Measurements from ENCODE around the gene SLC25A34. TPM values are rescaled to one million over a fixed set of nuclear protein-coding genes. Genes with fewer than 3 reads are reported as not detected.

Gene SLC25A34
- total RNA-seq, 8 experiments from 2014 or later, result 0.49 to 1.5 (median 1.0) TPM

DNA sequence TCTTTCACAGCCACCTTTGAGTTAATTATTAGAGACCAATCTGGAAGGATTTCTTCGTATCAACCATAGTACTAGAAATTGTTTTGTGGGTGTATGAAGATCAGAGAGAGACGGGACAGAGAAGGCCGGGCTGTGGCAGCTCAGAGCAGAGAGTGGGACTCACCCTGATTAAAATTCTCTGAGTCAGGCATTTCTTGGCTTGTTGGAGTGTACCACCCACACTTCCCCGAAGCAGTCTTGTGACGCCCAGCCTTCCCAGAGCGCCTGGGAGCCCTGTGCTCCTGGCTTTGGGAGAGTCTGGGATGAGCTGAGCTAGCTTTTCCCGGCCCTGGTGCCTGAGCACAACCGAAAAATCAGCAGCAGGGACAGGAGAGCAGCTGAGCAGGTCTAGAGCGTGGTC is 32.5 kb upstream of the SLC25A34 start:
- peak; percentile 82 to 99 (median 94) for ATAC-seq (replicated peaks in 6 of 8)
- in situ Hi-C loops (cut with MboI; ENCODE audit: low pct_unique_long_range_greater_than_20kb in 2 of 9, low sequenced_read_pairs in 9 of 9, unreplicated experiment in 9 of 9), result no loop called here
- Histone ChIP-seq H3K4me1 (replicated peaks in 1 of 2) (no peaks in the 10 kb centered on the region), H3K4me3 (no peak overlapping the region), H3K27ac (no peak overlapping the region)
- WGBS, 10 experiments, result 0 to 65% (median 33%) methylated on average over 1 to 9 of the region's 9 CpGs; no CpG with 5 or more reads in 1 of the 10 experiments

DNA sequence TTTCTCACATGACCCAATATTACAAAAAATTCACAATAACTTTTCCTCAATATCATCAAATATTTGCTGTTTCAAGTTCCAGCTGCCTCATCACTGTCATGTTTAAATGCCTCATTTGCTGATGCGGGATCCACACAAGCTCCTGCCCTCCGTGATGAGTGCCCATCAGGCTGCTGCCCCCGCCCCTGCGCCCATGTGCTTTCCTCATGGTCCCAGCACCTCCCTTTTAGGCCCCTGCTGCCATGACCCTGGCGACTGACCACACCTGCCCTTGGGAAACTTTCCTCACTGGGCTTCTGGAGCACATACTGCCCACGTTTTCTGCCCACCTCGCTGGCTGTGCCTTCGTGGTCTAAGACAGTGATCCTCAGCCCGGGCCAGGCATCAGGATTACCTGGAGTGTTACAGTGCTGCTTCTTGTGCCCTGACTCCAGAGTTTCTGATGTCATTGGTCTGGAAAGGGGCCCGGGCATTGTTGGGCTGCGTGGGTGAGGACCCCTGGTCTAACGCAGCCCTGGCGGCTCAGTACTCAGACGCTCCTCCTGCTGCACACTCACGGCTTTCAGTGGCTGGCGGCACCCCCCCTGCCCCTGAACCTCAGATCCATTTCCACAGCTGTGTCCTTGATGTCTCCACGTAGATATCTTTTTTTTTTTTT is 31.4 kb upstream of the SLC25A34 start:
- ATAC-seq (replicated peaks in 6 of 8), result peak in 2 of 8 experiments; percentile 1 to 6
- no peak overlapping the region for H3K4me3 ChIP-seq
- in situ Hi-C loops (cut with MboI; ENCODE audit: low pct_unique_long_range_greater_than_20kb in 2 of 9, low sequenced_read_pairs in 9 of 9, unreplicated experiment in 9 of 9), result no loop called here
- 20 to 100% (median 88%) methylated on average over 1 to 14 of the region's 17 CpGs for WGBS, 10 experiments
- no peak overlapping the region for H3K27ac ChIP-seq
- no peaks in the 10 kb centered on the region for H3K4me1 ChIP-seq (replicated peaks in 1 of 2)

DNA sequence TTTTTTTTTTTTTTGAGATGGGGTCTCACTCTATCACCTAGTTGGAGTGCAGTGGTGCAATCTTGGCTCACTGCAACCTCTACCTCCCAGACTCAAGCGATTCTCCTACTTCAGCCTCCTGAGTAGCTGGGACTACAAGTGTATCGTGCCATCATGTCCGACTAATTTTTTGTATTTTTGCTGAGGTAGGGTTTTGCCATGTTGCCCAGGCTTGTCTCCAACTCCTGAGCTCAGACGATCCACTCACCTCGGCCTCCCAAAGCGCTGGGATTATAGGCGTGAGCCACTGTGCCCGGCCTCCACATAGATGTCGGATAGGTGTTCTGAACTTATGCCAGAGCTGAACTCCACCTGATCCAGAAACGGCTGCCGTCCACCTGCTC is 30.9 kb upstream of the SLC25A34 start:
- Histone ChIP-seq H3K4me1 (replicated peaks in 1 of 2) (no peaks in the 10 kb centered on the region), H3K4me3 (no peak overlapping the region), H3K27ac (no peak overlapping the region)
- ATAC-seq (replicated peaks in 6 of 8), result no peak
- in situ Hi-C loops (cut with MboI; ENCODE audit: low pct_unique_long_range_greater_than_20kb in 2 of 9, low sequenced_read_pairs in 9 of 9, unreplicated experiment in 9 of 9), result no loop called here
- 64 to 100% (median 95%) methylated on average over 2 to 8 of the region's 11 CpGs for WGBS, 10 experiments

DNA sequence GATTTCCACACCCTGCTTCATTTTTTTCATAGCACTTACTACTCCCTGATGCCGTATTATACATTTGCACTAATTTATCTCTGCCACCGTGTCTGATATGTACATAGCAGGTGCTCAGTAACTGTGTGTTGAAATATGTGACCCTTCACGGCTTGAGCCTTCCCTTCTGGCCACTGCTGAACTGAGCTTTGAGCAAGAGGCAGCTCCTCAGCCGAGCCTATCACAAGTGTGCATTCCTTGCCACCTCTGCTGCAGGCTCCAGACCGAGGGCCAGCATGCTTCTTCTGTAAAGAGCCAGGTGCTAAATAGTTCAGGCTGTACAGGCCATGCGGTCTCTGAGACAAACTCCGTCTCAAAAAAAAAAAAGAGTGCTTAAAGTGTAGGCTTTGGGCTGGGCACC is 29.3 kb upstream of the SLC25A34 start:
- ATAC-seq (replicated peaks in 6 of 8), result no peak
- H3K4me3 ChIP-seq, result no peak overlapping the region
- no peak overlapping the region for H3K27ac ChIP-seq
- no peaks in the 10 kb centered on the region for H3K4me1 ChIP-seq (replicated peaks in 1 of 2)
- in situ Hi-C loops (cut with MboI; ENCODE audit: low pct_unique_long_range_greater_than_20kb in 2 of 9, low sequenced_read_pairs in 9 of 9, unreplicated experiment in 9 of 9), result no loop called here
- WGBS, 10 experiments, result 70 to 96% (median 91%) methylated on average over 2 to 7 of the region's 7 CpGs

DNA sequence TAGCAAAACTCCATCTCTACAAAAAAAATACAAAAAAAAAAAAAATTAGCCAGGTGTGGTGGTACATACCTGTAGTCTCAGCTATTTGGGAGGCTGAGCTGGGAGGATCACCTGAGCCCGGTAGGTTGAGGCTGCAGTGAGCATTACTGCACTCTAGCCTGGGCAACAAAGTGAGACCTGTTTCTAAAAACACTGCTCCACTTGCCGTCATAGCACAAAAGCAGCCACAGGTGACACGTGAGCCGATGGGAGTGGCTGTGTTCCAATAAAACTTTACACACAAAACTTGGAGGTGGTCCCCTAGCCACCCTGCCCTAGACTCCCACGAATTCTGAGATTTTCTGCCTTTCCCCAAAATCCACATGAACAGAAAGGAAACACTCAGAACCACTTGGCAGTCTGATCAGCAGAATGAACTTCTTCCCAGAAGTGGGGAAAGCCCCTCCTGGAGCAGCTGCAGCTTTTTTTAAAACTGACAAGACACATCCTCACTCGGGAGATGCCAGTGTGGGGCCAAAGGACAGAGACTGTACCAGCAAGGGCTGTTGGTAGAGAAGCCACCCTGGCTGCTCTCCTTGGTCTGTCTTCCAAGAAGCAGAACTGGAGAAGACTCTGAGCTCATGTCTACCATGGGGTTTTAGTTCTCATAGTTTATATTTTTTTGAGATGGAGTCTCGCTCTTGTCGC is 28.7 kb upstream of the SLC25A34 start:
- in situ Hi-C loops (cut with MboI; ENCODE audit: low pct_unique_long_range_greater_than_20kb in 2 of 9, low sequenced_read_pairs in 9 of 9, unreplicated experiment in 9 of 9), result no loop called here
- 80 to 97% (median 85%) methylated on average over 1 to 8 of the region's 8 CpGs; no CpG with 5 or more reads in 2 of the 10 experiments for WGBS, 10 experiments
- no peak for ATAC-seq (replicated peaks in 6 of 8)
- Histone ChIP-seq H3K27ac (no peak overlapping the region), H3K4me1 (replicated peaks in 1 of 2) (no peaks in the 10 kb centered on the region), H3K4me3 (no peak overlapping the region)

DNA sequence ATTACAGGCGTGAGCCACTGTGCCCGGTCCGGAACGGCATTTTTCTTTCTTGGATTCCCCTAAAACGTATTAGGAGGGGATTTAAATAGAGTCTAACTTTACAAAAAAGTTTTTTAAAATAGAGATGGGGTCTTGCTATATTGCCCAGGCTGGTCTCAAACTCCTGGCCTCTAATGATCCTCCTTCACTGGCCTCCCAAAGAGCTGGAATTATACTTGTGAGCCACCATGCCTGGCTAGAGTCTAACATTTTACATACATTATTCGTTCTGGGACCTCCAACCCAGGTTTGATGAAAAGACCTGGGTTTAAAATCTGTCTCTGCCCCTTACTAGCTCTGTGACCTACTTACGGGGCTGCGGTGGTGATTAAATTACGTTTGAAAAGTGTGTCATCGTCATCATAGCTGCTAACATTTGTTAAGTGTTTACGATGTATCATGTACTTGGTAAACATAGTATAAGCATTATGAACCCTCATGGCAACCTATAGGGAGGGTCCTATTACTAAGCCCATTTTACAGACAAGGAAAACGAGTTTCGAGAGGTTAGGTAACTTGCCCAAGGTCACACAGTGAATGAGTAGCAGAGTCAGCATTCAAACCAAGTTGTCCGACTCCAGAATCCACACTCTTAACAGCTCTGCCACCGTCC is 27.4 kb upstream of the SLC25A34 start:
- Histone ChIP-seq H3K4me1 (replicated peaks in 1 of 2) (no peaks in the 10 kb centered on the region), H3K4me3 (no peak overlapping the region), H3K27ac (no peak overlapping the region)
- in situ Hi-C loops (cut with MboI; ENCODE audit: low pct_unique_long_range_greater_than_20kb in 2 of 9, low sequenced_read_pairs in 9 of 9, unreplicated experiment in 9 of 9), result no loop called here
- 67 to 100% (median 91%) methylated on average over 5 to 15 of the region's 15 CpGs; no CpG with 5 or more reads in 1 of the 10 experiments for WGBS, 10 experiments
- no peak for ATAC-seq (replicated peaks in 6 of 8)

DNA sequence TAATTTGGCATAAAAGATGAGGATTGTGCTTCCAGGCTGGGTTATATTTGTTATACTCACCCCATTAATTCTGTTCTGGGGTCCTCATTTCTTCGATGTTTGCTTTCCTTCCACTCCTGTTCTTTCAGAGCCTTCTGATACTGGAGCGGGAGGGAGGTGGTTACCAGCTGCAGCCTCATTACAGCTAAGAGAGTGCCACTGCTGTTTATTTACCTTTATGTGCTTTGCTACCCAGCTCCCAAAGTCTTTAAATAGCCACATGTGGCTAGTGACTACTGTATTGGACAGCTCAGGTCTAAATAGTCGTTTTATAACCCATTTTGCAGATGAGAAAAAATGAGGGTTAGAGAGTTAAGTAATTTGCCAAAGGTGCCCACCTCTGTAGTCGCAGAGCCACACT is 26.8 kb upstream of the SLC25A34 start:
- WGBS, 10 experiments, result 82 to 100% (median 98%) methylated on average over 1 to 4 of the region's 4 CpGs; no CpG with 5 or more reads in 1 of the 10 experiments
- no peaks in the 10 kb centered on the region for H3K4me1 ChIP-seq (replicated peaks in 1 of 2)
- no peak for ATAC-seq (replicated peaks in 6 of 8)
- no peak overlapping the region for H3K4me3 ChIP-seq
- in situ Hi-C loops (cut with MboI; ENCODE audit: low pct_unique_long_range_greater_than_20kb in 2 of 9, low sequenced_read_pairs in 9 of 9, unreplicated experiment in 9 of 9), result no loop called here
- no peak overlapping the region for H3K27ac ChIP-seq

DNA sequence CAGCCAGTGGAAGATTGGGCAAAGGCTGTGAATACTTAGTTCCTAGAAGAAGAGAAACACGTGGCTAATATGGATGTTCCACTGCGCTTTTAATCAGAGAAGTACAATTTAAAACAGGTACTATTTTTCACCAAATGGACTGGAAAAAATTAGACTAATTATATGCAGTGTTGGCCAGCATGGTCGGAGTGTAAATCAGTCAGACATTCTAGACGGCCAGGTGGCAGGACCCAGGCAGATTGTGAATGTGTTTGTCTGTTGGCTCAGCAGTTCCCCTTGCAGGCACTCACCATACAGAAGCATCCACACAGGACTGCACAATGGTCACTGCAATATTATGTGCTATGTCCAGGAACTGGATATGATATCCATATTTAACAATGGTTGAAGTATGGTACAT is 23.9 kb upstream of the SLC25A34 start:
- no peaks in the 10 kb centered on the region for H3K4me1 ChIP-seq (replicated peaks in 1 of 2)
- peak in 6 of 8 experiments; percentile 33 to 83 (median 62) for ATAC-seq (replicated peaks in 6 of 8)
- WGBS, 10 experiments, result 30 to 64% (median 50%) methylated on average over 2 to 4 of the region's 4 CpGs
- H3K4me3 ChIP-seq, result no peak overlapping the region
- no peak overlapping the region for H3K27ac ChIP-seq
- in situ Hi-C loops (cut with MboI; ENCODE audit: low pct_unique_long_range_greater_than_20kb in 2 of 9, low sequenced_read_pairs in 9 of 9, unreplicated experiment in 9 of 9), result no loop called here

DNA sequence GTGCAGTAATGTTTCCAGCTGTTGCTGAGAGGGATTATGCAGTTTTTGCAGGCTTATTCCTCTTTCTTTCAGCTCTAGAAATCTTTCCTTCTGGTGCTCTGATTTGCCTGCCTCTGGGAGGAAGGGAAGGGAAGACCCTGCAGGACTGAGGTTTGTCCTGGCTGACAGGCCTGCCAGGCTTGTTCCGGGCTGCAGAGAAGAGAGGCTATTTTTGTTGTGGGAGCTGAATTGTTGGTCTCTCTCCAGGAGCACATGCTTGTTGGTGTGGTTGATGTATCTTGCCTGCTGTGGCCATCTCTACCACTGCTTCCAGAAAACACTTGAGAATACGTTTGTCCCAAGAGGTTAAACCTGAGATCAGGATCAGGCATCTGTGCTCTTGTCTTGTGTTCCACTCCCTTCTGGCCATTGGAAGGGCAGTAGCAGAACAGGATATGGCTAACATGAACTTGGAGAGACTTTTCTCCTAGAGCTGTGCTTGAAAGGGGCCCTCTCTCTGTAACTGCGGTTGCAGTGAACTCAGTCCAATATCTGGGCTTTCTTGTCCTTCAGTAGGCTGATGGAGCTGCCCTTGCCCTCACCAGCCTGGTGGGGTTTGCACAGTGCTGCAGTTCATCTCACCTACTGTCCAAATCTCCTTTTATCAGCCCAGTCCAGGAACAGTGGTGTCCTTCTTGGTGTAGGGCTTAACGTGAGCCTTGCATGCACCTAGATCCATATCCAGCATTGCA is 21.5 kb upstream of the SLC25A34 start:
- in situ Hi-C loops (cut with MboI; ENCODE audit: low pct_unique_long_range_greater_than_20kb in 2 of 9, low sequenced_read_pairs in 9 of 9, unreplicated experiment in 9 of 9), result no loop called here
- Histone ChIP-seq H3K27ac (no peak overlapping the region), H3K4me1 (replicated peaks in 1 of 2) (no peaks in the 10 kb centered on the region), H3K4me3 (no peak overlapping the region)
- WGBS, 10 experiments, result 21 to 100% (median 83%) methylated on average over 1 to 4 of the region's 4 CpGs; no CpG with 5 or more reads in 2 of the 10 experiments
- ATAC-seq (replicated peaks in 6 of 8), result peak in 2 of 8 experiments; percentile 60 to 77

DNA sequence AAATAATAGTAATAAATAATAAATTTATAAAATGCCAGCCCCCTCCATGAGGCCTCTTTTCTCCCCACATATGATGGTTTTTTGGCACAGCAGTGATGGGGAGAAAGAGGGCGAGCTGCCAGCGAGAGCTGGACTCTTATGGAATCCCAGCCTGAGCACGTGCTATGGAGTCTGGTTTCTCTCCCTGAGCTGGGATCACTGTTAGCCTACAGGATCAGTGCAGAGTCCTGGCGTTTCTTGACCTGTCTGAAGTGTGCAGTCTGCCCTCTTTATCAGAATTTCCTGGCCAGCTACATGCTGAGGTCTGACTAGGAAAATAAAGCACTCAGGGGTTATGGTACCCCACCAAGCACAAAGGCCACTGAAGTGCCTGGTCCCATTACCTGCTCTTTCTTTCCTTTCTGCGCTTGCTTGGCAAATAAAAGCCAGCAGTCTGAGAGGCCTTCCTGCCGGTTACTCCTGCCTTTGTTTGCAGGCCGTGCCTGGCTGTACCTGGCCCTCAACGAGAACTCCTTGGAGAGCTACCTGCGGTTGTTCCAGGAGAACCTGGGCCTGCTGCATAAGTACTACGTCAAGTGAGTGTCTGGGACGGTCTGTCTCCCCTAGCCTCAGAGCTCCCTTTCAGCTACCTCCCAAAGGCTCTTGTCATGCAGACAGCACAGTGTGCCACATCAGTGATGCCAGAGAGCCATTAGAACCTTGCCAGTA is 18.5 kb upstream of the SLC25A34 start:
- no peak overlapping the region for H3K4me3 ChIP-seq
- H3K27ac ChIP-seq, result no peak overlapping the region
- 83 to 100% (median 97%) methylated on average over 1 to 11 of the region's 11 CpGs; no CpG with 5 or more reads in 2 of the 10 experiments for WGBS, 10 experiments

DNA sequence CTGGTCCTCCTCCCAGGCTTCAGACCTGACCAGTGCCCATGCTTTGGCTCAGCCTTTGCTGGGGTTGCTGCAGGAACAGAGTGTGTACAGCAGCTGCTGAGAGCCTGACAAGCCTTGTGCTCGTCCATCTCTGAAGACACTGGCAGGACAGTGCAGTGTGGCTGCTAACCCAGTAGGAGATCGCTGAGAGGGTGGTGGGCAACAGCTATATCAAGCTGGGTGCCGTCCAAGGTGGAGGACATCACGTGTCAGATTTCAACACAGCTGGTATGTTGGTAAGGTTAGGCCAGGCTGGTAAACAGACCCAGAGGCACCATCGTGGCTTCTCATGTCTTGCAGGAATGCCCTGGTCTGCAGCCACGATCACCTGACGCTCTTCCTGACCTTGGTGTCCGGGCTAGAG is 17.9 kb upstream of the SLC25A34 start:
- Histone ChIP-seq H3K4me1 (replicated peaks in 1 of 2) (no peaks in the 10 kb centered on the region), H3K27ac (no peak overlapping the region), H3K4me3 (no peak overlapping the region)
- in situ Hi-C loops (cut with MboI; ENCODE audit: low pct_unique_long_range_greater_than_20kb in 2 of 9, low sequenced_read_pairs in 9 of 9, unreplicated experiment in 9 of 9), result no loop called here
- WGBS, 10 experiments, result 73 to 100% (median 100%) methylated on average over 1 to 5 of the region's 8 CpGs; no CpG with 5 or more reads in 2 of the 10 experiments
- no peak for ATAC-seq (replicated peaks in 6 of 8)

More for the DNA sequence above, 18.5 kb upstream of the SLC25A34 start:
- H3K4me1 ChIP-seq (replicated peaks in 1 of 2), result no peaks in the 10 kb centered on the region
- in situ Hi-C loops (cut with MboI; ENCODE audit: low pct_unique_long_range_greater_than_20kb in 2 of 9, low sequenced_read_pairs in 9 of 9, unreplicated experiment in 9 of 9), result no loop called here
- no peak for ATAC-seq (replicated peaks in 6 of 8)

DNA sequence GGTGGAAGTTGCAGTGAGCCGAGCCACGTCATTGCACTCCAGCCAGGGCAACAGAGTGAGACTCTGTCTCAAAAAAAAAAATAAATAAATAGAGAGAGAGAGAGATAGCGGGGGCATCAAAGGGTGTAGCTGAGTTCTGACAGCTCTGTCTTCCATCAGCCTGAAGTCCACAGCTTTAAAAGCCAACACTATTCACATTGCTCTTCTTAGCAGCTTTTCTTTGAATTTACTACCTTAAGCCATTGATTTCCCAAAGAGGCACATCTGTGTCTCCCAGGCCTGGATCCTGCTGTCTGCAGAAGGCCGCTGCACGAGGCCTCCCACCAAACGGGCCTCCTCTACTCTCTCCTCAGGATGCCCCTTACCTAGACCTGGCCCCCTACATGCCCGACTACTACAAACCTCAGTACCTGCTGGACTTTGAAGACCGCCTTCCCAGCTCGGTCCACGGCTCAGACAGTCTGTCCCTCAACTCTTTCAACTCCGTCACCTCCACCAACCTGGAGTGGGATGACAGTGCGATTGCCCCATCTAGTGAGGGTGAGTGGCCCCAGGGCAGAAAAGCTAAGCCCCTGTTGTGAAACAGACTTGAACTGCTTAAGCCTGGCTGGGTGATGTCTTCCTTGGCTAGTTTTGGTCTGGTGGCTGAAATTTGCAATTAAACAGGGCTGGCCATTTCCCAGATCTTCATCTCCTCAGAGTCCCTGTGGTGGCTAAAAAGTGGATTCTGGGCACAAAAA is 16.5 kb upstream of the SLC25A34 start:
- H3K27ac ChIP-seq, result no peak overlapping the region
- no peak for ATAC-seq (replicated peaks in 6 of 8)
- no peaks in the 10 kb centered on the region for H3K4me1 ChIP-seq (replicated peaks in 1 of 2)
- 64 to 100% (median 92%) methylated on average over 1 to 12 of the region's 12 CpGs for WGBS, 10 experiments
- in situ Hi-C loops (cut with MboI; ENCODE audit: low pct_unique_long_range_greater_than_20kb in 2 of 9, low sequenced_read_pairs in 9 of 9, unreplicated experiment in 9 of 9), result no loop called here
- H3K4me3 ChIP-seq, result no peak overlapping the region
